Endothelial cell of umbilical vein (primary cell): Measurements from ENCODE around the gene GBF1. TPM values are rescaled to one million over a fixed set of nuclear protein-coding genes. Genes with fewer than 3 reads are reported as not detected.
A peak's percentile ranks its signal among the peaks of the same experiment; 100 is the strongest.

Experiments
- BruUV-seq: library from RNA; stranded (reverse); fragments of 400-500 nt; replicated peaks from 2 replicates; lab custom pipeline; 2021; lab: Mats Ljungman, UMichigan
- CTCF ChIA-PET: fragments of 300-600, 350-600 bp; sonication (Branson Sonifier 250); formaldehyde crosslinking; loops from one replicate; lab custom pipeline; 2021; ENCODE audit warnings: antibody characterized with exemption, inconsistent platforms; lab: Charles Lee
- POLR2A ChIA-PET: fragments of 300-600, 350-600 bp; sonication (Branson Sonifier 250); formaldehyde crosslinking; loops from one replicate; lab custom pipeline; 2021; ENCODE audit warnings: antibody characterized with exemption, inconsistent platforms; lab: Charles Lee
- DNase-seq: peaks from one replicate; pipeline ENCODE4 v3.0.0-alpha.2; 2011; ENCODE audit warnings: low read depth, low spot score
- FAIRE-seq: peaks from 2 replicates; lab custom pipeline; 2011; peaks lifted over from hg19 to GRCh38; lab: Jason Lieb, UNC
- H2AFZ ChIP-seq: 2 replicates; pipeline ENCODE4 v1.6.0; 2012; ENCODE audit warnings: low read depth, low read length, control low read depth, inconsistent platforms
- H3K27ac ChIP-seq: 2 replicates; pipeline ENCODE4 v1.5.1; 2011; ENCODE audit warnings: low read depth, mild to moderate bottlenecking, control low read depth, low read length, moderate library complexity; ENCODE audit not compliant: insufficient read depth
- H3K27me3 ChIP-seq, 2 experiments: 2 replicates each; pipeline versions ENCODE4 v1.6.0 to v1.6.1; 2011; ENCODE audit warnings: low read length in 2 of 2, mixed read lengths in 1 of 2; ENCODE audit not compliant: control insufficient read depth in 2 of 2, insufficient read depth in 2 of 2
- H3K36me3 ChIP-seq, 2 experiments: 2 replicates in 1 of 2; 3 replicates in 1 of 2; pipeline ENCODE4 v1.5.1; 2011; ENCODE audit warnings: low read length in 2 of 2, mild to moderate bottlenecking in 1 of 2, moderate library complexity in 1 of 2; ENCODE audit not compliant: control insufficient read depth in 2 of 2, insufficient read depth in 2 of 2; ENCODE audit errors: extremely low read depth in 1 of 2
- H3K4me1 ChIP-seq: 3 replicates; pipeline ENCODE4 v1.5.1; 2011; ENCODE audit warnings: mild to moderate bottlenecking, low read length; ENCODE audit not compliant: control insufficient read depth, insufficient read depth; ENCODE audit errors: extremely low read depth
- H3K4me2 ChIP-seq: 2 replicates; pipeline ENCODE4 v1.6.1; 2011; ENCODE audit warnings: low read length, control low read depth, mixed read lengths; ENCODE audit not compliant: insufficient read depth
- H3K4me3 ChIP-seq, 3 experiments: fragments of 200-600 bp in 1 of 3; sonication (generic), shearing (Covaris generic) in 1 of 3; replicated peaks in 1 of 3; 2 replicates each; pipeline ENCODE4 v1.5.1; 2011 to 2016; ENCODE audit warnings: control low read depth in 3 of 3, low read length in 3 of 3, mild to moderate bottlenecking in 2 of 3, inconsistent platforms in 1 of 3, low read depth in 1 of 3, moderate library complexity in 1 of 3; ENCODE audit not compliant: insufficient read depth in 1 of 3
- H3K79me2 ChIP-seq: 2 replicates; pipeline ENCODE4 v1.6.0; 2012; ENCODE audit warnings: low read length, inconsistent platforms; ENCODE audit not compliant: control insufficient read depth, insufficient read depth
- H3K9ac ChIP-seq: replicated peaks from 2 replicates; pipeline ENCODE3; 2011; ENCODE audit warnings: low read length, control low read depth; ENCODE audit not compliant: insufficient read depth; ENCODE audit errors: extremely low read depth
- H3K9me1 ChIP-seq: replicated peaks from 3 replicates; pipeline ENCODE4 v1.6.0; 2011; ENCODE audit warnings: mild to moderate bottlenecking, low read length; ENCODE audit not compliant: control insufficient read depth, insufficient read depth; ENCODE audit errors: extremely low read depth
- H3K9me3 ChIP-seq: replicated peaks from 2 replicates; pipeline ENCODE4 v1.5.1; 2012; ENCODE audit warnings: low read length, inconsistent platforms; ENCODE audit not compliant: control insufficient read depth, insufficient read depth
- H4K20me1 ChIP-seq: replicated peaks from 2 replicates; pipeline ENCODE3; 2011; ENCODE audit warnings: mild to moderate bottlenecking, low read length; ENCODE audit not compliant: control insufficient read depth, insufficient read depth; ENCODE audit errors: extremely low read depth
- EZH2 ChIP-seq: IDR thresholded peaks from 2 replicates; pipeline ENCODE4 v1.6.1; 2012; ENCODE audit warnings: borderline replicate concordance, low read depth, mild to moderate bottlenecking, moderate library complexity, low read length, inconsistent platforms; ENCODE audit not compliant: severe bottlenecking
- FOS ChIP-seq: IDR thresholded peaks from 2 replicates; pipeline ENCODE4 v1.6.1; 2011; ENCODE audit warnings: mild to moderate bottlenecking, low read length, moderate library complexity, borderline replicate concordance; ENCODE audit not compliant: insufficient read depth
- GATA2 ChIP-seq: IDR thresholded peaks from 2 replicates; pipeline ENCODE4 v1.7.0; 2011; ENCODE audit warnings: low read depth, mild to moderate bottlenecking, moderate library complexity, mixed read lengths, low read length; ENCODE audit not compliant: insufficient read length, insufficient read depth
- JUN ChIP-seq: IDR thresholded peaks from 2 replicates; pipeline ENCODE4 v1.6.1; 2011; ENCODE audit warnings: borderline replicate concordance, low read depth; ENCODE audit not compliant: insufficient read length, insufficient read depth
- MAX ChIP-seq: IDR thresholded peaks from 2 replicates; pipeline ENCODE4 v1.6.1; 2011; ENCODE audit not compliant: insufficient read depth, insufficient read length
- MYC ChIP-seq: IDR thresholded peaks from one replicate; pipeline ENCODE4 v1.6.1; 2011; ENCODE audit warnings: mild to moderate bottlenecking, low read depth, low read length
- POLR2A ChIP-seq: IDR thresholded peaks from 2 replicates; pipeline ENCODE4 v1.6.1; 2012; ENCODE audit warnings: low read depth, mild to moderate bottlenecking, control low read depth, low read length
- POLR2AphosphoS5 ChIP-seq: IDR thresholded peaks from 2 replicates; pipeline ENCODE4 v1.6.1; 2012; ENCODE audit warnings: low read depth, mild to moderate bottlenecking, control low read depth, low read length, moderate library complexity; ENCODE audit not compliant: insufficient read depth
- dilution Hi-C: fragments of 300-500 bp; cut with MboI; formaldehyde crosslinking; loops from one replicate; pipeline ENCODE4 v1.15.0; 2019; ENCODE audit warnings: low sequenced_read_pairs; ENCODE audit not compliant: extremely low pct_ligation_motif_present
- intact Hi-C: fragments of 100-400 bp; cut with micrococcal nuclease; formaldehyde crosslinking; loops from one replicate; pipeline ENCODE4 v1.10.0; 2022
- polyA plus RNA-seq, 4 experiments: library from polyadenylated mRNA; depleted of rRNA in 3 of 4; stranded (reverse) in 3 of 4; unstranded in 1 of 4; fragments of >200 nt; gene quantifications; 2 replicates each; pipeline versions ENCODE4 v1.2.1 to v1.2.3, GENCODE V29; 2011 to 2012; ENCODE audit warnings: missing spikeins in 1 of 4
- total RNA-seq: library from RNA; stranded (reverse); gene quantifications from 2 replicates; pipeline ENCODE4 v1.2.3, GENCODE V29; 2021
- TF ChIP-seq, protein P1 (sequence below), 2 donors: IDR thresholded peaks; 1 replicate in 1 of 2; 2 replicates in 1 of 2; pipeline ENCODE4 v1.5.1; 2011; ENCODE audit warnings: low read length in 2 of 2, mild to moderate bottlenecking in 2 of 2, moderate library complexity in 2 of 2, control low read depth in 1 of 2, inconsistent platforms in 1 of 2, low read depth in 1 of 2; ENCODE audit not compliant: insufficient read depth in 1 of 2; ENCODE audit errors: extremely low read depth in 1 of 2

The GBF1 gene
- total and polyA plus RNA-seq, 2 donors (not counting 3 experiments of a cell fraction or from before 2014, with no cell fraction given): 26.0 to 49.7 TPM

DNA sequence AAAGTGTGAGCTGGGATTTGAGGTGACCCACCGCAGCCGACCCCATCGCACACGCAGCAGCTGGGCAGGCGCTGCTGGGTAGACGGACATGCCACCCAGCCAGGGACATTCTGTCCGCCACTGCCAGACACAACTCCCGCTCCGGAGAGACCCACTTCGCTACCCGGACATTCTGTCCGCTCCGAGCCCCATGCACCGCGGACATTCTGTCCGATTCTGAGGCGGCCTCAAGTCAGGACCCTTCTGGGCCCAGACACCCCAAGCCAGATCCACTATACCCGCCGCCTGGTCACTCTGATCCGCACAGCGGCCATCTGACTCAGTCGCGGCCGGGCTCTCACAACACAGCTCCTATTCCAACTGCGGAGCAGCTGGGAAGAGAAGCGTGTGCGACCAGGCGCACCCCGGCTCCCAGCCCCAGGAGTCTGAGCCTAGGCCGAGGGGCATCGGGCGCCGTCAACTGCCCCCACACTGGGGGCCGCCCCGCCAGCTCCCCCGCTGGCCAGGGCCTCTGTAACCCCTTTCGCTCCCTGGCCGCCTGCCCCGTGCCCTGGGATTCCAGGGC is 4.8 kb upstream of the GBF1 start:
- FAIRE-seq (no peak), DNase-seq (no peak)
- Histone ChIP-seq H3K36me3 (no peaks in the 10 kb centered on the region), H3K27ac (no peak overlapping the region), H3K79me2 (no peaks in the 10 kb centered on the region), H3K9me3 (no peaks in the 10 kb centered on the region), H2AFZ (peak overlapping the region; percentile 18), H3K9me1 (no peaks in the 10 kb centered on the region), H4K20me1 (no peaks in the 10 kb centered on the region), H3K9ac (no peak overlapping the region), H3K4me1 (peaks cover 16% of the 10 kb centered on the region), H3K4me3 (peak overlapping the region; percentile 28 to 42 (median 36)), H3K4me2 (peak overlapping the region; percentile 86), H3K27me3 (peaks cover 41 to 42% of the 10 kb centered on the region in 2 experiments)
- dilution Hi-C loops (loop anchor here (25.0 kb wide), 1 partner anchor 122 kb away; no protein-coding TSS in a partner anchor), intact Hi-C loops (no loop called here)
- CTCF ChIA-PET: interaction anchor here (1.0 to 17.3 kb wide), 4 partner anchors 10 to 157 kb away, joined by 3 to 1402 read pairs (median 26); no protein-coding TSS in a partner anchor
- TF ChIP-seq FOS (no peak), JUN (no peak), EZH2 (peak; percentile 90)
- POLR2A ChIA-PET: interaction anchor here (1.2 kb wide), 1 partner anchor 9 kb away, joined by 3 read pairs; no protein-coding TSS in a partner anchor
- BruUV-seq: no TSS peak

GRCh38 chr10:102241032-102241443 is 4.3 kb upstream of the GBF1 start:
- H3K36me3 ChIP-seq: no peaks in the 10 kb centered on the region
- peaks cover 5% of the 10 kb centered on the region for H3K79me2 ChIP-seq
- no peaks in the 10 kb centered on the region for H3K9me3 ChIP-seq
- H3K4me2 ChIP-seq: peak overlapping the region; percentile 86
- H3K4me1 ChIP-seq: peaks cover 17% of the 10 kb centered on the region
- no peak for TF ChIP-seq JUN
- no peak for TF ChIP-seq GATA2
- TF ChIP-seq MYC: no peak
- no peak for TF ChIP-seq POLR2A
- TF ChIP-seq EZH2: peak; percentile 5
- TF ChIP-seq, protein P1, sequence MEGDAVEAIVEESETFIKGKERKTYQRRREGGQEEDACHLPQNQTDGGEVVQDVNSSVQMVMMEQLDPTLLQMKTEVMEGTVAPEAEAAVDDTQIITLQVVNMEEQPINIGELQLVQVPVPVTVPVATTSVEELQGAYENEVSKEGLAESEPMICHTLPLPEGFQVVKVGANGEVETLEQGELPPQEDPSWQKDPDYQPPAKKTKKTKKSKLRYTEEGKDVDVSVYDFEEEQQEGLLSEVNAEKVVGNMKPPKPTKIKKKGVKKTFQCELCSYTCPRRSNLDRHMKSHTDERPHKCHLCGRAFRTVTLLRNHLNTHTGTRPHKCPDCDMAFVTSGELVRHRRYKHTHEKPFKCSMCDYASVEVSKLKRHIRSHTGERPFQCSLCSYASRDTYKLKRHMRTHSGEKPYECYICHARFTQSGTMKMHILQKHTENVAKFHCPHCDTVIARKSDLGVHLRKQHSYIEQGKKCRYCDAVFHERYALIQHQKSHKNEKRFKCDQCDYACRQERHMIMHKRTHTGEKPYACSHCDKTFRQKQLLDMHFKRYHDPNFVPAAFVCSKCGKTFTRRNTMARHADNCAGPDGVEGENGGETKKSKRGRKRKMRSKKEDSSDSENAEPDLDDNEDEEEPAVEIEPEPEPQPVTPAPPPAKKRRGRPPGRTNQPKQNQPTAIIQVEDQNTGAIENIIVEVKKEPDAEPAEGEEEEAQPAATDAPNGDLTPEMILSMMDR (IDR thresholded peaks at IDR 0.05; ENCODE audit: extremely low read depth in 1 of 2, insufficient read depth in 1 of 2, low read depth in 1 of 2, low read length in 2 of 2): no peak
- TF ChIP-seq MAX: no peak
- TF ChIP-seq FOS: no peak
- no peak for TF ChIP-seq POLR2AphosphoS5
- no TSS peak for BruUV-seq
- peak overlapping the region; percentile 28 to 42 (median 36) for H3K4me3 ChIP-seq
- intact Hi-C loops (no loop called here), dilution Hi-C loops (loop anchor here (25.0 kb wide), 1 partner anchor 121 kb away; no protein-coding TSS in a partner anchor)
- peaks cover 38 to 39% of the 10 kb centered on the region in 2 experiments for H3K27me3 ChIP-seq
- H2AFZ ChIP-seq: peak overlapping the region; percentile 18
- FAIRE-seq (no peak), DNase-seq (no peak)
- H3K9me1 ChIP-seq: no peaks in the 10 kb centered on the region
- CTCF ChIA-PET: interaction anchor here (0.9 to 17.3 kb wide), 5 partner anchors 10 to 157 kb away, joined by 3 to 1402 read pairs (median 6); partner anchors contain the start of gene ELOVL3
- no peak overlapping the region for H3K9ac ChIP-seq
- H3K27ac ChIP-seq: no peak overlapping the region
- no peaks in the 10 kb centered on the region for H4K20me1 ChIP-seq
- POLR2A ChIA-PET: interaction anchor here (1.2 kb wide), 1 partner anchor 9 kb away, joined by 3 read pairs; no protein-coding TSS in a partner anchor
